ENCODE data around the gene ZCCHC17. TPM values are rescaled to one million over a fixed set of nuclear protein-coding genes. Genes with fewer than 3 reads are reported as not detected.

ZCCHC17 gene
- total and polyA plus RNA-seq, 2 donors (not counting 1 experiment from before 2014, with no cell fraction given), result 14.1 to 20.3 TPM

DNA sequence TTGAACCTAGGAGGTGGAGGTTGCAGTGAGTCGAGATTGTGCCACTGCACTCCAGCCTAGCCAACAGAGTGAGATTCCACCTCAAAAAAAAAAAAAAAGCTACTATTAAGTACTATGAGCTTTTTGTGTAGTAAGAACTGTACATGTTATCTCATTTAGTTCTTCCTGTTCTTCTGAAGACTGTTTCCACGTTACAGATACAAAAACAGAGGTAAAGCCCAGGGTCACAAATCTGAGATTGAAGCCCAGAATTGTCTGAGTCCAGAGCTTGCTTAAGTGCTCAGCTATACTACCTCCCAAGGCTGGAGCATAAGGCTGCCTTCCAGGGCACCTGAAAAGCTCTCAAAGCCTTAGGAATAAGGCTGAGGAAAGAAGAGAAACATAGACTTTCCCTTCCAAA, 73.2 kb downstream of the ZCCHC17 start:
- no peaks in the 10 kb centered on the region for H3K9me3 Mint-ChIP-seq (ENCODE audit: insufficient read depth)
- Histone ChIP-seq H3K36me3 (replicated peaks in 1 of 2; ENCODE audit: control extremely low read depth in 1 of 2, control insufficient read depth in 1 of 2, extremely low read depth in 1 of 2, insufficient read depth in 2 of 2, low read length in 1 of 2) (peaks cover 0 to 6% of the 10 kb centered on the region in 2 experiments), H2AFZ (ENCODE audit: insufficient read depth, low read depth, low read length, poor library complexity, severe bottlenecking) (no peak overlapping the region), H3K27me3 (replicated peaks in 1 of 4; ENCODE audit: control extremely low read depth in 1 of 4, control insufficient read depth in 3 of 4, insufficient read depth in 4 of 4, low read length in 3 of 4) (peaks cover 0 to 13% (median 2%) of the 10 kb centered on the region in 4 experiments), H3K9ac (ENCODE audit: low read length) (no peak overlapping the region), H3K79me2 (ENCODE audit: control insufficient read depth, insufficient read depth, low read length) (no peaks in the 10 kb centered on the region), H3K4me2 (replicated peaks; ENCODE audit: low read depth, low read length, poor library complexity, severe bottlenecking) (no peak overlapping the region), H4K20me1 (ENCODE audit: control insufficient read depth, insufficient read depth, low read length, poor library complexity, severe bottlenecking) (no peaks in the 10 kb centered on the region), H3K4me3 (ENCODE audit: control extremely low read depth in 1 of 5, extremely low read depth in 1 of 5, insufficient read depth in 1 of 5, low read depth in 2 of 5, low read length in 4 of 5) (no peak overlapping the region), H3K27ac (ENCODE audit: low read length in 2 of 2) (no peak overlapping the region), H3K4me1 (ENCODE audit: control insufficient read depth in 2 of 2, insufficient read depth in 2 of 2, low read length in 2 of 2) (peaks cover 8 to 17% of the 10 kb centered on the region in 2 donors), H3K9me3 (ENCODE audit: control extremely low read depth in 1 of 3, control insufficient read depth in 2 of 3, insufficient read depth in 1 of 3, low read length in 2 of 3) (no peaks in the 10 kb centered on the region)
- intact Hi-C loops (cut with micrococcal nuclease), result no loop called here
- H3K27me3 Mint-ChIP-seq, result peaks cover 8% of the 10 kb centered on the region
- ChIA-PET CTCF (interaction anchor here (0.7 kb wide), 1 partner anchor 20 kb away, joined by 6 read pairs; no protein-coding TSS in a partner anchor), POLR2A (interaction anchor here (0.7 kb wide), 1 partner anchor 369 kb away, joined by 3 read pairs; no protein-coding TSS in a partner anchor)
- ATAC-seq (ENCODE audit: low read depth) (no peak), DNase-seq (no peak)
- no peak overlapping the region for H3K27ac Mint-ChIP-seq
- H3K4me3 Mint-ChIP-seq, result no peak overlapping the region
- no CpG with 5 or more reads among the region's 2 CpGs for WGBS (ENCODE audit: insufficient coverage)
- peaks cover 18% of the 10 kb centered on the region for H3K4me1 Mint-ChIP-seq
- TF ChIP-seq, protein P1, sequence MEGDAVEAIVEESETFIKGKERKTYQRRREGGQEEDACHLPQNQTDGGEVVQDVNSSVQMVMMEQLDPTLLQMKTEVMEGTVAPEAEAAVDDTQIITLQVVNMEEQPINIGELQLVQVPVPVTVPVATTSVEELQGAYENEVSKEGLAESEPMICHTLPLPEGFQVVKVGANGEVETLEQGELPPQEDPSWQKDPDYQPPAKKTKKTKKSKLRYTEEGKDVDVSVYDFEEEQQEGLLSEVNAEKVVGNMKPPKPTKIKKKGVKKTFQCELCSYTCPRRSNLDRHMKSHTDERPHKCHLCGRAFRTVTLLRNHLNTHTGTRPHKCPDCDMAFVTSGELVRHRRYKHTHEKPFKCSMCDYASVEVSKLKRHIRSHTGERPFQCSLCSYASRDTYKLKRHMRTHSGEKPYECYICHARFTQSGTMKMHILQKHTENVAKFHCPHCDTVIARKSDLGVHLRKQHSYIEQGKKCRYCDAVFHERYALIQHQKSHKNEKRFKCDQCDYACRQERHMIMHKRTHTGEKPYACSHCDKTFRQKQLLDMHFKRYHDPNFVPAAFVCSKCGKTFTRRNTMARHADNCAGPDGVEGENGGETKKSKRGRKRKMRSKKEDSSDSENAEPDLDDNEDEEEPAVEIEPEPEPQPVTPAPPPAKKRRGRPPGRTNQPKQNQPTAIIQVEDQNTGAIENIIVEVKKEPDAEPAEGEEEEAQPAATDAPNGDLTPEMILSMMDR (IDR thresholded peaks at IDR 0.05), result no peak

DNA sequence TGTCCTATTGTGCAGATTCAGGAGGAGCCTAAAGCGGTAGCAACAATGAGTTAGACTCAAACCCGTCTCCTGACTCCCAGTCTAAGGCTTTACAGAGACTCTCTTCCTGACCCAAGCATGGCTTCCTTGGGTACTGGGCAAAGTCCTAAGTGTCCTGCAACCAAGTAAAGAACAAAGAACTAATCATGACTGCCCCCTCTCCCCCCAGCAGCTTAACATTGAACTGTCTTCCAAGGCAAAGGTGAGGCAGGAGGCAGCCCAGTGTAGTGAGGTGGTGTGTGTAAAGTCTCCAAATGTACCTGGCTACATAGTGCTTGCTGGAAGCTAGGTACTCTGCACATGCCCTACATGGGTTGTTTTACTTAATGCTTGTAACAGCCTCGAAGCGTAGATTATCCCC, 73.7 kb downstream of the ZCCHC17 start:
- H2AFZ ChIP-seq (ENCODE audit: insufficient read depth, low read depth, low read length, poor library complexity, severe bottlenecking), result no peak overlapping the region
- Mint-ChIP-seq H3K4me1 (peaks cover 18% of the 10 kb centered on the region), H3K9me3 (ENCODE audit: insufficient read depth) (no peaks in the 10 kb centered on the region), H3K4me3 (no peak overlapping the region), H3K27me3 (peaks cover 8% of the 10 kb centered on the region), H3K27ac (no peak overlapping the region)
- no peaks in the 10 kb centered on the region for H4K20me1 ChIP-seq (ENCODE audit: control insufficient read depth, insufficient read depth, low read length, poor library complexity, severe bottlenecking)
- no peaks in the 10 kb centered on the region for H3K79me2 ChIP-seq (ENCODE audit: control insufficient read depth, insufficient read depth, low read length)
- ChIA-PET POLR2A (no interaction called here), CTCF (interaction anchor here (0.7 kb wide), 1 partner anchor 19 kb away, joined by 6 read pairs; no protein-coding TSS in a partner anchor)
- DNase-seq (no peak), ATAC-seq (ENCODE audit: low read depth) (no peak)
- no peak overlapping the region for H3K27ac ChIP-seq (ENCODE audit: low read length in 2 of 2)
- H3K4me2 ChIP-seq (replicated peaks; ENCODE audit: low read depth, low read length, poor library complexity, severe bottlenecking), result no peak overlapping the region
- peaks cover 8 to 17% of the 10 kb centered on the region in 2 donors for H3K4me1 ChIP-seq (ENCODE audit: control insufficient read depth in 2 of 2, insufficient read depth in 2 of 2, low read length in 2 of 2)
- intact Hi-C loops (cut with micrococcal nuclease), result no loop called here
- TF ChIP-seq, protein P1 (IDR thresholded peaks at IDR 0.05), result no peak
- TF ChIP-seq EZH2 (IDR thresholded peaks at IDR 0.05; ENCODE audit: borderline replicate concordance, insufficient read depth, low read depth, low read length, poor library complexity, severe bottlenecking), result no peak
- 100% methylated on average over 4 of the region's 4 CpGs for WGBS (ENCODE audit: insufficient coverage)
- no peaks in the 10 kb centered on the region for H3K9me3 ChIP-seq (ENCODE audit: control extremely low read depth in 1 of 3, control insufficient read depth in 2 of 3, insufficient read depth in 1 of 3, low read length in 2 of 3)
- peaks cover 0 to 13% (median 2%) of the 10 kb centered on the region in 4 experiments for H3K27me3 ChIP-seq (replicated peaks in 1 of 4; ENCODE audit: control extremely low read depth in 1 of 4, control insufficient read depth in 3 of 4, insufficient read depth in 4 of 4, low read length in 3 of 4)
- no peak overlapping the region for H3K9ac ChIP-seq (ENCODE audit: low read length)
- H3K36me3 ChIP-seq (replicated peaks in 1 of 2; ENCODE audit: control extremely low read depth in 1 of 2, control insufficient read depth in 1 of 2, extremely low read depth in 1 of 2, insufficient read depth in 2 of 2, low read length in 1 of 2), result peaks cover 0 to 4% of the 10 kb centered on the region in 2 experiments
- no peak overlapping the region for H3K4me3 ChIP-seq (ENCODE audit: control extremely low read depth in 1 of 5, extremely low read depth in 1 of 5, insufficient read depth in 1 of 5, low read depth in 2 of 5, low read length in 4 of 5)

Data from B cell (primary cell).